Measurements from ENCODE around the gene SGPP2.

DNA sequence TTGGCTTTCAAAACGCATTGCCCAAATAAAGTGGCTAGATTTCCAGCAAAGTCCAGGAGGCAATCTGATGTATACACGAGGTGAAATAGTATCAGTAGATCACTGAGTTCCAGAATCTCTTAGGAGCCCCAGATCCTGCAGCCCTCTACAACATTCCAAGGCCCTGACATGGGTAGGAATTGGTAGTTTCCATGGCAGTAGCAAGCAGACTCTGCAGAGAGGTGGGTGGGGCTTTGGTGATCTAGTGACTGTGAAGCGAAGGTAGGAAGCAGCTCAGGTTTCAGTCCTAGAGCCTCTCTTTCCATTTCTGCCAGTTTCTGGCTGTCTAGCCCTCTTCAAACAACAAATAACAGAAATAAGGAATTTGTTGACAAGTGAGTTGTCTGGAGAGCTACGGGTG, 13.8 kb upstream of the SGPP2 start:
- TF ChIP-seq CTCF (IDR thresholded peaks at IDR 0.05; ENCODE audit: extremely low read depth in 1 of 2, insufficient read depth in 1 of 2, low read depth in 1 of 2, low read length in 2 of 2) (no peak), MYC (IDR thresholded peaks at IDR 0.05; ENCODE audit: low read depth, low read length) (no peak), POLR2AphosphoS5 (IDR thresholded peaks at IDR 0.05; ENCODE audit: insufficient read depth, low read depth, low read length) (no peak), JUN (IDR thresholded peaks at IDR 0.05; ENCODE audit: borderline replicate concordance, insufficient read depth, insufficient read length, low read depth) (no peak), POLR2A (IDR thresholded peaks at IDR 0.05; ENCODE audit: low read depth, low read length) (no peak), EZH2 (IDR thresholded peaks at IDR 0.05; ENCODE audit: borderline replicate concordance, low read depth, low read length, severe bottlenecking) (no peak), FOS (IDR thresholded peaks at IDR 0.05; ENCODE audit: borderline replicate concordance, insufficient read depth, low read length) (no peak), GATA2 (IDR thresholded peaks at IDR 0.05; ENCODE audit: insufficient read depth, insufficient read length, low read depth, low read length) (no peak)
- TF ChIP-seq, protein P1, sequence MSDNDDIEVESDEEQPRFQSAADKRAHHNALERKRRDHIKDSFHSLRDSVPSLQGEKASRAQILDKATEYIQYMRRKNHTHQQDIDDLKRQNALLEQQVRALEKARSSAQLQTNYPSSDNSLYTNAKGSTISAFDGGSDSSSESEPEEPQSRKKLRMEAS (IDR thresholded peaks at IDR 0.05; ENCODE audit: insufficient read depth, insufficient read length) = no peak
